A673 (cell line): ENCODE results near the gene COX20. TPM values are rescaled to one million over a fixed set of nuclear protein-coding genes. Genes with fewer than 3 reads are reported as not detected.

Experiments used
- BruUV-seq: library from RNA; stranded (reverse); fragments of 400-500 nt; replicated peaks from 2 replicates; lab custom pipeline; 2021; lab: Mats Ljungman, UMichigan
- CTCF ChIA-PET: fragments of 300-600 bp; sonication (Branson Sonifier 250); formaldehyde crosslinking; loops from one replicate; lab custom pipeline; 2022; ENCODE audit warnings: antibody characterized with exemption; lab: Charles Lee
- POLR2A ChIA-PET: fragments of 300-600 bp; sonication (Branson Sonifier 250); formaldehyde crosslinking; loops from one replicate; lab custom pipeline; 2022; ENCODE audit warnings: antibody characterized with exemption; ENCODE audit not compliant: low non-redundant PET; lab: Charles Lee
- DNase-seq: peaks from one replicate; pipeline ENCODE4 v3.0.0-alpha.2; 2015; ENCODE audit warnings: low spot score
- H3K27ac ChIP-seq: fragments of 200-600 bp; sonication (generic); 2 replicates; pipeline ENCODE4 v1.5.1; 2016; ENCODE audit warnings: mixed run types, low read depth, mild to moderate bottlenecking, mixed read lengths, antibody characterized with exemption, low read length; ENCODE audit not compliant: poor library complexity, severe bottlenecking
- H3K27me3 ChIP-seq: fragments of 200-600 bp; sonication (generic); replicated peaks from 2 replicates; pipeline ENCODE4 v1.6.1; 2017; ENCODE audit warnings: mixed run types, low read depth, mild to moderate bottlenecking, mixed read lengths, antibody characterized with exemption, low read length; ENCODE audit not compliant: insufficient read depth, poor library complexity
- H3K36me3 ChIP-seq: fragments of 200-600 bp; sonication (generic); 2 replicates; pipeline ENCODE4 v1.6.1; 2016; ENCODE audit warnings: mixed run types, mild to moderate bottlenecking, mixed read lengths, antibody characterized with exemption, low read length; ENCODE audit not compliant: insufficient read depth, poor library complexity, severe bottlenecking
- H3K4me1 ChIP-seq: fragments of 200-600 bp; sonication (generic); 2 replicates; pipeline ENCODE4 v1.6.1; 2017; ENCODE audit warnings: mixed run types, mild to moderate bottlenecking, mixed read lengths, antibody characterized with exemption, low read length; ENCODE audit not compliant: insufficient read depth, poor library complexity, severe bottlenecking
- H3K4me3 ChIP-seq: fragments of 200-600 bp; sonication (generic); 2 replicates; pipeline ENCODE4 v1.5.1; 2016; ENCODE audit warnings: low read depth, mixed run types, mild to moderate bottlenecking, mixed read lengths, low read length; ENCODE audit not compliant: poor library complexity, severe bottlenecking
- H3K9me3 ChIP-seq: fragments of 200-600 bp; sonication (generic); 2 replicates; pipeline ENCODE4 v1.6.1; 2016; ENCODE audit warnings: mixed run types, low read depth, mild to moderate bottlenecking, mixed read lengths, antibody characterized with exemption, low read length; ENCODE audit not compliant: poor library complexity, severe bottlenecking
- CTCF ChIP-seq: fragments of 300-800, 200-600 bp; sonication (generic); conservative IDR thresholded peaks from 2 replicates; pipeline ENCODE4 v1.5.1; 2017; ENCODE audit warnings: low read depth, mild to moderate bottlenecking, antibody characterized with exemption, low read length, moderate library complexity, mixed read lengths
- EZH2 ChIP-seq: fragments of 200-600 bp; sonication (generic); IDR thresholded peaks from 2 replicates; pipeline ENCODE4 v1.6.1; 2017; ENCODE audit warnings: borderline replicate concordance, low read depth, mild to moderate bottlenecking, mixed read lengths, antibody characterized with exemption, low read length; ENCODE audit not compliant: poor library complexity, severe bottlenecking
- intact Hi-C: fragments of 100-400 bp; cut with micrococcal nuclease; formaldehyde crosslinking; loops from one replicate; pipeline ENCODE4 v1.10.0; 2022; ENCODE audit not compliant: unreplicated experiment
- total RNA-seq: library from RNA; stranded (reverse); gene quantifications from 2 replicates; pipeline ENCODE4 v1.2.3, GENCODE V29; 2021

Gene COX20
- total RNA-seq, 1 experiment from 2014 or later: 59.0 TPM

- no peaks in the 10 kb centered on the region for H3K9me3 ChIP-seq
- TF ChIP-seq EZH2 (no peak), CTCF (no peak)
- no peaks in the 10 kb centered on the region for H3K27me3 ChIP-seq
- intact Hi-C loops: no loop called here
- DNase-seq: no peak
- H3K4me1 ChIP-seq: no peaks in the 10 kb centered on the region
- ChIA-PET CTCF (no interaction called here), POLR2A (interaction anchor here (0.6 kb wide), 1 partner anchor 12 kb away, joined by 4 read pairs; the partner anchor contains the start of gene HNRNPU)
- peaks cover 100% of the 10 kb centered on the region for H3K36me3 ChIP-seq
- BruUV-seq: no TSS peak
- no peak overlapping the region for H3K4me3 ChIP-seq
- no peak overlapping the region for H3K27ac ChIP-seq
These were observed 17.2 kb downstream of the COX20 start for GRCh38 chr1:244852694-244853093.

GRCh38 chr1:244854166-244854565 lies 18.7 kb downstream of the COX20 start:
- intact Hi-C loops: no loop called here
- no peaks in the 10 kb centered on the region for H3K9me3 ChIP-seq
- BruUV-seq: no TSS peak
- ChIA-PET POLR2A (interaction anchor here (0.5 kb wide), 1 partner anchor 24 kb away, joined by 3 read pairs; no protein-coding TSS in a partner anchor), CTCF (no interaction called here)
- DNase-seq: no peak
- TF ChIP-seq EZH2 (no peak), CTCF (no peak)
- no peak overlapping the region for H3K4me3 ChIP-seq
- no peaks in the 10 kb centered on the region for H3K27me3 ChIP-seq
- peaks cover 100% of the 10 kb centered on the region for H3K36me3 ChIP-seq
- peaks cover 6% of the 10 kb centered on the region for H3K4me1 ChIP-seq
- no peak overlapping the region for H3K27ac ChIP-seq

- Histone ChIP-seq H3K27me3 (no peaks in the 10 kb centered on the region), H3K4me3 (no peak overlapping the region), H3K27ac (no peak overlapping the region), H3K4me1 (peaks cover 14% of the 10 kb centered on the region), H3K36me3 (peaks cover 100% of the 10 kb centered on the region), H3K9me3 (no peaks in the 10 kb centered on the region)
- intact Hi-C loops: no loop called here
- ChIA-PET POLR2A (interaction anchor here (0.6 kb wide), 1 partner anchor 1738 kb away, joined by 3 read pairs; no protein-coding TSS in a partner anchor), CTCF (no interaction called here)
- no peak for DNase-seq
- TF ChIP-seq CTCF (no peak), EZH2 (no peak)
- no TSS peak for BruUV-seq
These were observed 19.6 kb downstream of the COX20 start for GRCh38 chr1:244854865-244855578.
